Gastroesophageal sphincter (tissue), 4 donors: ENCODE data around the gene ATP10D. TPM values are rescaled to one million over a fixed set of nuclear protein-coding genes. Genes with fewer than 3 reads are reported as not detected.

ENCODE experiments used
- ATAC-seq: fragments of 150-250 bp; one replicate; pipeline ENCODE4 v1.9.1; 2016; ENCODE audit warnings: mild to moderate bottlenecking, moderate library complexity
- H3K27ac ChIP-seq, 4 donors: fragments of 200-600 bp; sonication (generic) in 3 of 4; 1 replicate in 3 of 4; 2 replicates in 1 of 4; pipeline ENCODE4 v1.5.1; 2016 to 2019
- H3K27me3 ChIP-seq: fragments of 200-600 bp; sonication (generic); one replicate; pipeline ENCODE4 v1.5.1; 2019
- H3K36me3 ChIP-seq, 2 donors: fragments of 200-600 bp; sonication (generic); one replicate each; pipeline ENCODE4 v1.5.1; 2019; ENCODE audit warnings: control low read depth in 1 of 2
- H3K4me1 ChIP-seq, 3 donors: fragments of 200-600 bp; sonication (generic); 1 replicate in 2 of 3; 2 replicates in 1 of 3; pipeline ENCODE4 v1.5.1; 2016 to 2019; ENCODE audit warnings: control low read depth in 2 of 3
- H3K4me3 ChIP-seq, 2 donors: fragments of 200-600 bp; sonication (generic); one replicate each; pipeline ENCODE4 v1.5.1; 2019; ENCODE audit warnings: mild to moderate bottlenecking in 1 of 2, moderate library complexity in 1 of 2
- H3K9me3 ChIP-seq, 3 donors: fragments of 200-600 bp; sonication (generic); one replicate each; pipeline ENCODE4 v1.5.1; 2017 to 2019; ENCODE audit warnings: control low read depth in 2 of 3
- EP300 ChIP-seq: sonication (generic); formaldehyde crosslinking; IDR thresholded peaks from one replicate; pipeline ENCODE4 v1.6.1; 2017; ENCODE audit warnings: antibody characterized with exemption, mild to moderate bottlenecking
- POLR2A ChIP-seq, 2 donors: fragments of 450-650 bp; IDR thresholded peaks; one replicate each; pipeline ENCODE4 v1.6.1; 2017; ENCODE audit warnings: antibody characterized with exemption in 2 of 2, mild to moderate bottlenecking in 2 of 2, moderate library complexity in 1 of 2
- POLR2AphosphoS5 ChIP-seq: sonication (generic); formaldehyde crosslinking; IDR thresholded peaks from one replicate; pipeline ENCODE4 v1.6.1; 2017; ENCODE audit warnings: antibody characterized with exemption
- WGBS, 2 donors: methylation state at CpG; one replicate each; pipeline ENCODE4 v1.1.5; 2018; ENCODE audit warnings: low coverage in 1 of 2; 5-methylcytosine and 5-hydroxymethylcytosine counted together
- total RNA-seq, 4 donors: library from RNA; depleted of rRNA; stranded (reverse); fragments of >200 nt; gene quantifications; one replicate each; pipeline ENCODE4 v1.1.0, GENCODE V29; 2016
- TF ChIP-seq, protein P1 (sequence below), 4 experiments: fragments of 200-600 bp in 2 of 4; fragments of 450-650 bp in 2 of 4; sonication (generic) in 1 of 4; IDR thresholded peaks; one replicate each; pipeline ENCODE4 v1.5.1; 2017 to 2019; ENCODE audit warnings: antibody characterized with exemption in 4 of 4, mild to moderate bottlenecking in 2 of 4, moderate library complexity in 2 of 4

ATP10D gene
- total RNA-seq, 4 donors from 2014 or later: 18.2 to 30.2 (median 21.4) TPM

DNA sequence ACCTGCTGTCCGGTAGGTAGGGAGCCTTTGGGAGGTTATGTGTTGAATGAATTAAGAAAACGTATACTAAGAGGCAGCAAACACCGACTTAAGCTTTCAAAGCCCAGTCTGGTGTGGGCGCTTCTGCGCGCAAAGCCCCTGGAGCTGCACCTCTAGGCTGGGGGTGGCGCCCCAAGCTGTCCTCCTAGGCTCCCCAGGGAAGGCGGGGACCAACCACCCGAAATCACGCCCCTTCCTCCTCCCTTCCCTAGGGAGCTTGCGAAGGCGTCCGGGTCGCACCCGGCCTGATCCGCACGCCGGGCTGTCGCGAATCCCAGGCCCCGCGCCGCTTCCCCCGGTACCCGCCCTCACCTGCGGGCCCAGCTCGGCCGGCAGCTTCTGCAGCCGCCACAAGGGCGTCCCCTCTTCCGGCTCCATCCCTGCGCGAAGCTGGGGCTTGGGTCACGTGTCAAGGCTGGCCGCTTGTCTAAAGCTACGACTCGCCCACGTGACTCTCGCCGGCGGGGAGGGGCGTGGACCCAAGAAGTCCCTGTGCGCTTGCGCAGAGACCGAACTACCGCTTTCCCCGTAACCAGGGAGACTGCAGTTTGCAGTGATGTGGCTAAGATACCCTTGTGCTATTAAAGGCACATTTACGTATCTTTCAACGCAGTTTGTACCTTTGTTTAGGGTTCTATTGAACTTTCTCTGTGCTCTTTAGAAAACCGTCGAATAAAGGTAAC, 21.7 kb upstream of the ATP10D start, which contains the start of gene COMMD8:
COMMD8 (minus strand) TSS at position 468 of the 722 bp plus-strand sequence; CDS start at position 417, 51 bp downstream.
- H3K9me3 ChIP-seq: no peaks in the 10 kb centered on the region
- peaks cover 0 to 12% of the 10 kb centered on the region in 2 donors for H3K36me3 ChIP-seq
- 0 to 2% methylated on average over 9 to 15 of the region's 51 CpGs for WGBS, 2 donors
- no peaks in the 10 kb centered on the region for H3K27me3 ChIP-seq
- TF ChIP-seq POLR2A (IDR thresholded peaks at IDR 0.05) (peak; percentile 55 to 58), POLR2AphosphoS5 (peak; percentile 79), EP300 (no peak)
- TF ChIP-seq, protein P1, sequence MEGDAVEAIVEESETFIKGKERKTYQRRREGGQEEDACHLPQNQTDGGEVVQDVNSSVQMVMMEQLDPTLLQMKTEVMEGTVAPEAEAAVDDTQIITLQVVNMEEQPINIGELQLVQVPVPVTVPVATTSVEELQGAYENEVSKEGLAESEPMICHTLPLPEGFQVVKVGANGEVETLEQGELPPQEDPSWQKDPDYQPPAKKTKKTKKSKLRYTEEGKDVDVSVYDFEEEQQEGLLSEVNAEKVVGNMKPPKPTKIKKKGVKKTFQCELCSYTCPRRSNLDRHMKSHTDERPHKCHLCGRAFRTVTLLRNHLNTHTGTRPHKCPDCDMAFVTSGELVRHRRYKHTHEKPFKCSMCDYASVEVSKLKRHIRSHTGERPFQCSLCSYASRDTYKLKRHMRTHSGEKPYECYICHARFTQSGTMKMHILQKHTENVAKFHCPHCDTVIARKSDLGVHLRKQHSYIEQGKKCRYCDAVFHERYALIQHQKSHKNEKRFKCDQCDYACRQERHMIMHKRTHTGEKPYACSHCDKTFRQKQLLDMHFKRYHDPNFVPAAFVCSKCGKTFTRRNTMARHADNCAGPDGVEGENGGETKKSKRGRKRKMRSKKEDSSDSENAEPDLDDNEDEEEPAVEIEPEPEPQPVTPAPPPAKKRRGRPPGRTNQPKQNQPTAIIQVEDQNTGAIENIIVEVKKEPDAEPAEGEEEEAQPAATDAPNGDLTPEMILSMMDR (IDR thresholded peaks at IDR 0.05): peak in 3 of 4 experiments; percentile 62 to 71 (median 65)
- peak within 1 kb of the TSS; percentile 64 to 86 for H3K4me3 ChIP-seq
- peaks cover 0 to 13% (median 0%) of the 10 kb centered on the region in 3 donors for H3K4me1 ChIP-seq
- peak within 1 kb of the TSS; percentile 21 to 90 (median 89) for H3K27ac ChIP-seq
- ATAC-seq: peak; percentile 99

DNA sequence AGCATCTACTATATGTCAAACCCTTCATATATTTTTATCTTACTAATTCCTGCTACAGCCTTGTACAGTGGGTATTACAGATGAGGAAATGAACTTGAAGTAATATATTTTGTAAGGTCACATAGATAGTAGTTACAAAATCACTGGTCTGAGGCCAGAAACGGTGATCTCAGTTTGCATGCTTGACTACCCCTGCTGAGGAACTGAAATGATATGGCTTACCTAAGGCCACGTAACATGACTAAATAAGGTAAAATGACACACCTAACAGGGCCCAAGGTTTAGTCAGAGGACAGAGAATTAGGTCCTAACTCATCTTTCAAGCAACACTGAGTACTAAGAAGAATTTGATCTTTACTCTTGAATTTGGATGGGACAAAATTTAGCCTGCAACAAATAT, 20.1 kb upstream of the ATP10D start:
- no peaks in the 10 kb centered on the region for H3K9me3 ChIP-seq
- peaks cover 0 to 13% (median 0%) of the 10 kb centered on the region in 3 donors for H3K4me1 ChIP-seq
- no peak for TF ChIP-seq POLR2AphosphoS5
- TF ChIP-seq EP300: no peak
- TF ChIP-seq, protein P1 (IDR thresholded peaks at IDR 0.05): no peak
- no peak for TF ChIP-seq POLR2A (IDR thresholded peaks at IDR 0.05)
- ATAC-seq: no peak
- no peaks in the 10 kb centered on the region for H3K27me3 ChIP-seq
- H3K36me3 ChIP-seq: no peaks in the 10 kb centered on the region
- H3K4me3 ChIP-seq: no peak overlapping the region
- no peak overlapping the region for H3K27ac ChIP-seq
- 83 to 95% methylated on average over 1 to 2 of the region's 2 CpGs for WGBS, 2 donors

DNA sequence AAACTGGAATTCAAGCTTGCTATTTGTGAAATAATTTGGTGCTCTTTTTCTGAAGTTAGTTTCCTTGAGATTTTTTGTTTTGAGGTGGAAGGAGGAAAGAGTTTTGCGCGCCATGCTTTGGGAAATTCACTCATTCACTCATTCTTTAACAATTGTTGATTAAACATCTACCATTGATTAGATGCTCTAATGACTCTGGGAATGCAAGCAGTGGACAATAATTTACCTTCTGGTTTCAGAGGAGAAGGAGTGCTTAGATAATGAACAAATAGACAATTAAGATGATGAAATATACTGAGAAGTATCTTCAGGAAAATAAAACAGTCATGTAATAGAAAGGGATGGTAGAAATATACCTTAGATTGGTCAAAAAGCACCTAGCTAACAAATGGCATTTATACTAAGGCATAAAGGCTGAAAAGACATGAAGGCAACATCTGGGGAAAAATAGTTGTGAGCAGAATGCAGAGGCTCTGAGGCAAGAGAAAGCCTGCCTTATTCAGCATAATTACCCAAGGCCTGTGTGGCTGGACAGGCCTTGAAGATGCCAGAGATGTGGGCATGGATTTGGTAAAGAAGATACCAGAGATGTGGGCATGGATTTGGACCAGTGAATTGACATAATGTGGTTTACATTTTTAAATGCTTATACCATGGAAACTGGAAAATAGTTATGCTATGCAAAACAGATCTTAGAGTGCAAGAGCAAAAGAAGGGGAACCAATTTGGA, 18.9 kb upstream of the ATP10D start:
- Histone ChIP-seq H3K4me1 (peaks cover 0 to 13% (median 0%) of the 10 kb centered on the region in 3 donors), H3K4me3 (no peak overlapping the region), H3K9me3 (no peaks in the 10 kb centered on the region), H3K36me3 (no peaks in the 10 kb centered on the region), H3K27me3 (no peaks in the 10 kb centered on the region), H3K27ac (no peak overlapping the region)
- no peak for ATAC-seq
- 36 to 82% methylated on average over 2 of the region's 2 CpGs for WGBS, 2 donors
- no peak for TF ChIP-seq EP300
- no peak for TF ChIP-seq POLR2A (IDR thresholded peaks at IDR 0.05)
- TF ChIP-seq POLR2AphosphoS5: no peak
- TF ChIP-seq, protein P1 (IDR thresholded peaks at IDR 0.05): no peak

DNA sequence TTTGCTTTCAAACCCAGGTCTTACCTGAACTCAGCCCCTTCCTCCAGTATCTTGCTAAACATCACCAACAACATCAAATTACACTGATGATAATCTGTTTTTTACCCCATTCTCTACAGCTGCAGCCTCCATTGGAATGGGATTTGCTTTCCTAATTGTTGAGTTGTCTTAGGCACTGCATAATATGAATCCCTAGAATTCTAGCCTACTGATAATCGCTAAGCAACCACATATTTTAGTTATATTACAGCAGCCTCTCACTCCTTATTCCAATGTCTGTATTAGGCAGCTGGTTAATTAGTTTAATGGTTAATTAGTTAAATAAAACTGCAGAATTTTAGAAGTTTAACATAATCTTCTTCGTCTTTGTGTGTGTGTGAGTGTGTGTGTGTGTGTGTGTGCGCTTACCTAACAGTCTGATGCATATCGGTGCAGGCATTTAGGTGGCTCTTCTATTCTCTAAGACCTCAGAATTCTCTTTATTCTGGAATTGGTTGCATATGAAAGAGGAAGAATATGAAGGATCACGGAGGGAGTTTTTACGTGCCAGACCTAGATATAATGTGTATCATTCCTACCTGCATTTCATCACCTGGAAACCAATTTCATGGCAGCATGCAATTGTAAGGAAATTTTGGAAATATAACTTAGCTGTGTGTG, 16.2 kb upstream of the ATP10D start:
- H3K27ac ChIP-seq: no peak overlapping the region
- no peak for ATAC-seq
- no peaks in the 10 kb centered on the region for H3K4me1 ChIP-seq
- no peak for TF ChIP-seq POLR2A (IDR thresholded peaks at IDR 0.05)
- H3K9me3 ChIP-seq: no peaks in the 10 kb centered on the region
- no peak overlapping the region for H3K4me3 ChIP-seq
- WGBS, 2 donors: 78 to 83% methylated on average over 6 of the region's 6 CpGs
- H3K27me3 ChIP-seq: no peaks in the 10 kb centered on the region
- H3K36me3 ChIP-seq: no peaks in the 10 kb centered on the region

DNA sequence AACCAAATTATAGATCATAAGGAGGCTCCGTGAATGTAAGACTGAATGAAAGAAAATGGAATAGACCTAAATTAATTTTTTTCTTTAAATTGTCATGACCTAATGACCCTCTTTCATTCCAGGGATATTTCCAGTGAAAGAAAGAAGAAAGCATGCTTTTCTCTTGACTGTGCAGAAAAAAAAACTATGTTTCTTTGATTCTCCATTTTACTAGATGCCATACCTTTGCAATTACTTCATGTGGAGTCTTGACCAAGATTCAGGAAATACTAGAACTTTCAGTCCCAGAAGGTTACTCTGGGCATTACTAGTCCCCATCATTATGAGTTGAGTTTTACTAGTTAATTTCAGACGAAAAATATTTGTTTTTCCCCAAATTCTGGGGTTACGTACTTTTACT, 15.1 kb upstream of the ATP10D start:
- H3K27ac ChIP-seq: no peak overlapping the region
- WGBS, 2 donors: 83 to 86% methylated on average over 3 of the region's 3 CpGs
- TF ChIP-seq, protein P1 (IDR thresholded peaks at IDR 0.05): no peak
- TF ChIP-seq POLR2A (IDR thresholded peaks at IDR 0.05): no peak
- no peak for TF ChIP-seq POLR2AphosphoS5
- no peak for TF ChIP-seq EP300
- no peak overlapping the region for H3K4me3 ChIP-seq
- H3K27me3 ChIP-seq: no peaks in the 10 kb centered on the region
- no peaks in the 10 kb centered on the region for H3K9me3 ChIP-seq
- H3K36me3 ChIP-seq: no peaks in the 10 kb centered on the region
- no peaks in the 10 kb centered on the region for H3K4me1 ChIP-seq
- ATAC-seq: no peak
